NCI-H345 treated with DMSO at 0.1 percent for 48 hours (cell line): ENCODE results near the gene SLC25A27.
"Not testable (repeated sequence)": the region's sequence is repeated elsewhere in the genome, so short reads cannot be mapped to it uniquely, and the experiment has no call there.

Experiments
- DNase-seq: peaks from one replicate; lab custom pipeline; 2025; ENCODE audit not compliant: unreplicated experiment; lab: John Stamatoyannopoulos, UW

SLC25A27 gene, protein sequence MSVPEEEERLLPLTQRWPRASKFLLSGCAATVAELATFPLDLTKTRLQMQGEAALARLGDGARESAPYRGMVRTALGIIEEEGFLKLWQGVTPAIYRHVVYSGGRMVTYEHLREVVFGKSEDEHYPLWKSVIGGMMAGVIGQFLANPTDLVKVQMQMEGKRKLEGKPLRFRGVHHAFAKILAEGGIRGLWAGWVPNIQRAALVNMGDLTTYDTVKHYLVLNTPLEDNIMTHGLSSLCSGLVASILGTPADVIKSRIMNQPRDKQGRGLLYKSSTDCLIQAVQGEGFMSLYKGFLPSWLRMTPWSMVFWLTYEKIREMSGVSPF

GRCh38 chr6:46652603-46653438, at the start of gene SLC25A27, which contains the start of gene CYP39A1:
Gene SLC25A27, plus strand, starts transcription at chr6:46652975. Its CDS starts 218 bp downstream, at chr6:46653193.
Gene CYP39A1, minus strand, starts transcription at chr6:46652818. Its CDS starts 236 bp downstream, at chr6:46652582.
- peak; percentile 85 for DNase-seq

- no peak for DNase-seq
These were observed 47.5 kb upstream of the SLC25A27 start for GRCh38 chr6:46605091-46605797.

DNA sequence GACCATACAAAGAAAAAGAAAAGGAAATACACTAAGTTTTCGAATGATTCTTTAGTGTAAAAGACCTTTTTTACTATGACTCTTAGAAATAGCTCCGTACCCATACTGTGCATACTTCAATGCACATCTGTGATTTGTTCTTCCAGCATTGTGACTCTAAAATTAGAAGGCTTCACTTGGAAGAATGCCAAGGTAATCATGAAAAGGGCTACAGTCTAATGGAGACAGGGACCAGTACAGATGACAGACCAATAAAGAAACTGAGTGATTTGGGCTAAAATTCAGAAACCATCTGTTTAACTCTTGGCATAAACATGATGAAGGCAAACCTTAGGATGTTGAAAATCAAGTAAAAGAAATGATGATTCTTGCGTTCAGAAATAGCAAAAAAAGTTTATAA, 46.4 kb upstream of the SLC25A27 start:
- peak; percentile 65 for DNase-seq

DNA sequence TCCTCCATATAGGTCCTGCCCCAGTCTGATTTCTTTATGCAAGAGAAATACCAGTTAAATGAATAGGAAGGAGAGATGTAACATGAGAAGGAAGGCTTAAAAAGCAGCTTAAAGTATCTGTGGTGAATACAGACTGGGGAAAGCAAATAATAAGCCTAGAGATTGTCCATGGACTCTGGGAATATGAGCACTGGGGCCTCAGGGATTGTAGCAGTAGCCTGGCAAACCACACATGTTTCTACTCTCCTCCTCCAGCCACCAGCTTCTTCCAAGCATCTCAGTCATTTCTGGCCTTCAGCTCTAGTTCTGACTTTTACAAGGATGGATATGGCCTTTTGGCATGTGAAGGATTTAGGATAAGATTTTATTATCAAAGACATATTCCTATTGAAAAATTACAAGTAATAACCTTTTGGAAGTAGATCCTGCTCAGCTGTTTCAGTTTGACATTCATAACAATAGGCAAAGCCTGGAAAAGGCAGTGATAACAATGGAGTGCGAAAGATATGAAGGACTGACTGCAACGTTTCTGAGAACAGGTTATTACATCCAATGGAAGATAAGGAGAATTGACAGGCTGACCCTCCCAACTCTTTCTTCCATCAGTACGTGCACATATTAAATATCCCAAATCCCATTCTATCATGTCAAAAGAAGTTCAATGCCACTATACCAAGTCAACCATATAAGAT, 41.8 kb upstream of the SLC25A27 start:
- DNase-seq = no peak

- no peak for DNase-seq
These were observed 40.1 kb upstream of the SLC25A27 start for GRCh38 chr6:46612645-46613044.

- no peak for DNase-seq
These were observed 34.0 kb upstream of the SLC25A27 start for GRCh38 chr6:46618726-46619125.

DNA sequence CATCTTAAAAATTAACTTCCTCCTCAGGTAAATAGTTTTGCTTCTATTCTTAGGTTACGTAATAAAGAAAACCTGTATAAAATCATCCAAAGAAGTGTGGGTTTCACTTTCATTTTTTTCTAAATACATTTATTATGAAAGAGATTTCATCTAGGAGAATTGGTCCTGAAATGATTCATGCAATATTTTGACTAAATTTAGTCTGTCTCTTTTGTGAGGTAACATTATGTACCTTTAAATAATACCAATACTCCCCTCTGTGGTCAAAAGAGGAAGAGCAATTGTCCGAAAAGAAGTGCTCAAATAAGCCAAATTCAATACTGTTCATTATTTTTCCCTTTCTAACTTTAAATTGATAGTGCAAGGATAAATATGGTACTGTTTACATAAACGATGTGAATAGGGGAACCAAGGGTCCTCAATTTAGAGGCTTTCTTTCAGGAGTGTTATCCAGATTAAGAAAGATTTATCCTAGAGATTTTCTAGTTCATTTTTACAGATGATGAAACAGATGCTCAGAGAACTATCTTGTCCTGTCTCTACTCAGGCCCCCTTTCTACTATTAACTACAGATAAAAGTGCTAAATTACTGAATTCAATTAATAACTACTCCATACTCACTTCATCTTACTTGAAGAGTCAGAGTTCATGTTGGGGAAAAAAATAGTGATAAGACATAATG, 26.4 kb upstream of the SLC25A27 start:
- DNase-seq = peak; percentile 24

- DNase-seq = no peak
These were observed 25.8 kb upstream of the SLC25A27 start for GRCh38 chr6:46626976-46627375.

DNA sequence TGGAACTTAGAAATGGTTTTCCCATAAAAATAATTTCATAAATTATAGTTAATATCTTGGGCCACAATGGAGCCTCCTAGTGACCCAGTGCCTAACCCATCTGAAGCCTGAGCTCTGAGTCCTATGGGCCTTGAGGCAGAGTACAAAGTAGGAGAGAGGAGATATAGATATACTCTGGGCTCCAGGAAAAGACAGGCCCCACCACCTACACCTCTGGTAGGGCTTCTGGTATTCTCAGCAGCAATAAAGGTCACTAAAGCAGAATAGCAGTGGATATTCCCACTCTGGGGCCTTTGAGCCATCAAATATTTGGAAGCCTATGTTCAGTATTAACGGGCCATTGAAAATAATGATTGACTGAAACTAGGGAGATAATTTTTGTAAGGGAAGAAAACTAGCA, 24.3 kb upstream of the SLC25A27 start:
- no peak for DNase-seq

DNA sequence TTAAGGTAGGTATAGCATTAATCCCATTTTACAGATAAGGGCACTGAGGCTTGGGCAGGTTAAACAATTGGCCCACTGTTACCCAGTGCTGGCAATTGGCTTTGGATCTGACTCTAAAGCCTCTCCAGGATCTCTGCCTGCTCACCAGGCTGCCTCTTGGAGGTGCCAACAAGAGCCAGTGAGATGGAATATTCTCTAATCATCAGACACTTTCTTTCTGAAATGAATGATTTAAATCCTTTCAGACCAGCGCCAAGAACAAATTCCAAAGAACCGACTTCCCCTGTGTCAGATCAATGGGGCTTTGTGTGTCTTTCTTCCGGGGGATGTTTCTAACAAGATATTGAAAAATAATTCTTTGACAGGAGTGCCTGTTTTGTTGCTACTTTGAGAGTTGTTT, 23.8 kb upstream of the SLC25A27 start:
- DNase-seq = no peak

GRCh38 chr6:46629691-46630090, 23.1 kb upstream of the SLC25A27 start:
- DNase-seq = no peak

- no peak for DNase-seq
These were observed 20.7 kb upstream of the SLC25A27 start for GRCh38 chr6:46632053-46632452.

DNA sequence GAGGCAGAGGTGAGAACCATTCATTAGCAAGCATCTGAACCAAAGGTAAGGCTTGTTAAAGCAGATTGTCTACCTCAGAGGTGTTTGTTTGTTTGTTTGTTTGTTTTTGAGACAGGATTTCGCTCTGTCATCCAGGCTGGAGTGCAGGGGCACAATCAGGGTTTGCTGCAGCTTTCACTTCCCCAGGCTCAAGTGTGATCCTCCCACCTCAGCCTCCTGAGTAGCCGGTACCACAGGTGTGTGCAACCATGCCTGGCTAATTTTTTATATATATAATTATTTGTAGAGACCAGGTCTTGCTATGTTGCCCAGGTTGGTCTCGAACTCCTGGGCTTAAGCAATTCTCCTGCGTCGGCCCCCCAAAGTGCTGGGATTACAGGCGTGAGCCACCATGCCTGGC, 17.3 kb upstream of the SLC25A27 start:
- DNase-seq = no peak

DNA sequence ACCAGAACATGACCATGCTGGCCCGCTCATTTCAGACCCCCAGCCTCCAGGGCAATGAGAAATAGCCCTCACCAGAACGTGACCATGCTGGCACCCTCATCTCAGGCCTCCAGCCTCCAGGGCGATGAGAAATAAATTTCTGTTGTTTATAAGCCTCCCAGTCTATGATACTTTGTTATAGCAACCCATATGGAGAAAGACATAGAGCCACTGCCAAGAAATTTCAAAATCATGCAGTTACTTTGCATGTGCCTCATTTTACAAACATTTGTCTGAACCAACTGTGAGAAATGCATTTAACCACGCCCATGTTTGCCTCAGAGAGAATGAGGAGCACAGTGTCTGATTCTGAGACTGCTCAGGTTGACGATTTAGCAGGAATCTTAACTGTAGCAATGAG, 15.6 kb upstream of the SLC25A27 start:
- no peak for DNase-seq

DNA sequence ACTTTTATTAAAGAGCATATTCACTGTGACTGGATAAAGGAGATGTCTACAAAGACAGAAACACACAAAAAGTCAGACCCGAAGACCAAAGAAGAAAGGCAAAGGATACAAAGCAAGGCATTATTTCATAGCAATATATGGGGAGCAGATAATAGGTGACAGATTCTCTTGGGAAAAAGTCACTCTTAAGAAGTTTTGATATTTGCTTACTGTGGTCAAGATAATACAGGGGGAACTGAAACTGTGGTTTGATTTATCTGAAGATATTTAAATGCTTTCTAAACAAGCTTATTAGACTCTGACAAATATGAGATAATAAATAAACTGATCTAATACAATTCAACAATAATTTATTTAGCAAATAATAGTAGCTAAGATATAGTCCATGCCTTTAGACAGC, 14.8 kb upstream of the SLC25A27 start:
- no peak for DNase-seq

DNA sequence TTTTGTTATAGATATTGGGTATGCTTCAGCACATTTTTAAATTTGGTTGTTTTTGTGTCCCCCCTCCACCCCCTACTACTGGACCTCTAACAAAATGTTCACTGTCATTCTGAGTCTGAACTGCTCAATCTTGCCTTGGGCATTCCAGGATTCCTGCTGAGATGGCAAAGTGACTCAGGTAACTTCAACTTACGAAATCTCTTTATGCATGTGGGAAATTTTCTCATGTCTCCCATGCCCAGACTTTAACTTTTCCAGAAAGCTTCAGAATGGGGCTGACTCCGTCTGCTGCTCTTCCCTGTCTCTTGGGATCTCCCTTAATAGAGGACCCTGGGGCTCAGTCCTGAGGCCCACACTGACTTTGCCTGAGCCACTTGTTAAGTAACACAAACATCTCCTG, 14.1 kb upstream of the SLC25A27 start:
- DNase-seq = no peak

DNA sequence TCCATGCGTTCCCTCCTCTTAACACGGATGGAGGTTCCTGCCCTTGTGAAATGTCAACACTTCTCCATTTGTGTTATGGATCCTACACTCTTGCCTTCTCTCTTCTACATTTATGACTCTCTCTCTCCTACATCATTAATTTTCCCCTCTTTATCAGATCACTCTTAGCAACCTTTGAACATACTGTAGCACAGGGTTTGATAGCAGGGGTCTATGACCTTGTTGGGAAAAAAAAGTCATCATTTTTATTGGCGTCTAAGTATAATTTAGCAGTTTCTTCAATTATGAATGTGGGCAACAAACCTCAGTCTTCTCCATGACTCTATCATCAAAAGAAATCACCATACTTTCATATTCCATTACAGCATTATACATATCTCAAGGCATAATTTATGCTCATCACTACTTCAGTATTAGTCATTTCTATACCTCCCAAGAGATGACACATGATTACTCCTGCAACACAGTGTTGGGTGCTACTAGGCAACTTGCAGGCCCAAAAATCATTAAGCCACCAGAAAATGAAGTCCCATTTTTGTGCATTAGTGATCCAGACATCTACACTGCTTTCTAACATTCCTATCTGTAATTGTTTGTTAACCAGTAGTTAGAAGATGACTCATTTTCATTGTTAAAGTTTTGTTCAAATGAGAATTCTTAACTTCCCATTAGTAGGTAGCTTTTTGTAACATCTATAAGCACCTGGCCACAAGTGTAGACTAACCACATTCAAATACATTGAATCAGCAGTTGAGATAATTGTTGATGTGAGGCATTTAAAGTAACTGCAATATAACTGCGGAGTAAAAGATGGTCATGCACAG, 9.6 kb upstream of the SLC25A27 start:
- DNase-seq = no peak

DNA sequence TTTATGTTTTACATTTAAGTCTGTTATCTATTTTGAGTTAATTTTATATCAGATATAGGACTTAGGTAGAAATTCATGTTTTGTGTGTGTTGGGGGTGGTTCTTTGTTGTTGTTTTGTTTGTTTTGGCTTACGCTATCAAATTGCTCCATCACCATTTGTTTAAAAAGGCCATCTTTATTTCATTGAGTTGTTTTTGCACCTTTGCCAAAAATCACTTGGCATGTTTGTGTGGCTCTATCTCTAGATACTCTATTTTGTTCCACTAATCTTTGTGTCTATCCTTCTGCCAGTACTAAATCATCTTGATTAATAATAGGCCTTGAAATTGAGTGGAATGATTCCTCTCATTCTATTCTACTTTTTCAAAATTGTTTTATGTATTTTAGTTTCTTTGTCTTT, 7.5 kb upstream of the SLC25A27 start:
- DNase-seq = no peak

GRCh38 chr6:46648108-46648507, 4.7 kb upstream of the SLC25A27 start:
- DNase-seq = not testable (repeated sequence)
